HepG2 (cell line): ENCODE measurements around the gene CDHR5. TPM values are rescaled to one million over a fixed set of nuclear protein-coding genes. Genes with fewer than 3 reads are reported as not detected.

Experiments used
- ATF4 ChIP-seq, 2 experiments: fragments of 450-650 bp in 1 of 2; sonication (generic) in 1 of 2; formaldehyde crosslinking; IDR thresholded peaks; 2 replicates each; pipeline versions ENCODE4 v1.5.0 to v1.8.0; 2020 to 2022; ENCODE audit warnings: mild to moderate bottlenecking in 1 of 2, missing genetic modification reagents in 1 of 2
- CERS6 ChIP-seq: sonication (generic); formaldehyde crosslinking; IDR thresholded peaks from 2 replicates; pipeline ENCODE4 v1.5.0; 2020; ENCODE audit warnings: missing genetic modification reagents
- CREBL2 ChIP-seq: sonication (generic); formaldehyde crosslinking; IDR thresholded peaks from 2 replicates; pipeline ENCODE4 v1.8.1; 2023; ENCODE audit warnings: missing genetic modification reagents, mild to moderate bottlenecking, borderline replicate concordance
- FOXJ3 ChIP-seq: sonication (generic); formaldehyde crosslinking; IDR thresholded peaks from 2 replicates; pipeline ENCODE4 v1.4.0; 2020; ENCODE audit warnings: missing genetic modification reagents, mild to moderate bottlenecking, borderline replicate concordance
- GMEB1 ChIP-seq: sonication (generic); formaldehyde crosslinking; IDR thresholded peaks from 2 replicates; pipeline ENCODE4 v1.5.1; 2020; ENCODE audit warnings: missing genetic modification reagents, mild to moderate bottlenecking, borderline replicate concordance
- HMG20B ChIP-seq: conservative IDR thresholded peaks from 2 replicates; pipeline ENCODE4 v1.6.1; 2016; ENCODE audit warnings: missing genetic modification reagents, missing compliant biosample characterization
- HMGXB4 ChIP-seq, 2 experiments: sonication (generic) in 1 of 2; formaldehyde crosslinking in 1 of 2; IDR thresholded peaks; 2 replicates each; pipeline versions ENCODE4 v1.4.0 to v1.6.1; 2018 to 2020; ENCODE audit warnings: missing genetic modification reagents in 2 of 2, borderline replicate concordance in 1 of 2, low read depth in 1 of 2, mild to moderate bottlenecking in 1 of 2, missing biosample characterization in 1 of 2
- IRF9 ChIP-seq: sonication (generic); formaldehyde crosslinking; IDR thresholded peaks from 2 replicates; pipeline ENCODE4 v1.8.0; 2022; ENCODE audit warnings: missing genetic modification reagents, mild to moderate bottlenecking, borderline replicate concordance
- MAFG ChIP-seq: sonication (generic); formaldehyde crosslinking; IDR thresholded peaks from 2 replicates; pipeline ENCODE4 v1.5.1; 2020; ENCODE audit warnings: mild to moderate bottlenecking, missing genetic modification reagents
- MIER3 ChIP-seq: IDR thresholded peaks from 2 replicates; pipeline ENCODE4 v1.6.1; 2016; ENCODE audit warnings: missing compliant biosample characterization, borderline replicate concordance
- MNT ChIP-seq: fragments of 450-650 bp; IDR thresholded peaks from 2 replicates; pipeline ENCODE4 v1.6.1; 2016
- MYC ChIP-seq: sonication (generic); formaldehyde crosslinking; IDR thresholded peaks from 2 replicates; pipeline ENCODE4 v1.9.0; 2021; ENCODE audit warnings: missing genetic modification reagents, borderline replicate concordance
- RFX1 ChIP-seq: fragments of 450-650 bp; IDR thresholded peaks from 2 replicates; pipeline ENCODE4 v1.6.1; 2017
- SIX1 ChIP-seq: sonication (generic); formaldehyde crosslinking; IDR thresholded peaks from 2 replicates; pipeline ENCODE4 v1.4.0; 2020; ENCODE audit warnings: missing genetic modification reagents, borderline replicate concordance
- TBL1XR1 ChIP-seq: fragments of 150-350 bp; IDR thresholded peaks from 2 replicates; pipeline ENCODE4 v1.6.1; 2014; ENCODE audit warnings: borderline replicate concordance, low read length; ENCODE audit not compliant: partially characterized antibody
- ZNF160 ChIP-seq: sonication (generic); formaldehyde crosslinking; IDR thresholded peaks from 2 replicates; pipeline ENCODE4 v1.8.0; 2022; ENCODE audit warnings: mild to moderate bottlenecking, inconsistent platforms, missing genetic modification reagents
- ZNF317 ChIP-seq: sonication (generic); formaldehyde crosslinking; IDR thresholded peaks from 2 replicates; pipeline ENCODE4 v1.5.0; 2020; ENCODE audit warnings: mild to moderate bottlenecking, missing genetic modification reagents
- ZNF644 ChIP-seq: IDR thresholded peaks from 2 replicates; pipeline ENCODE4 v1.6.1; 2016; ENCODE audit warnings: low read depth
- ZSCAN29 ChIP-seq: sonication (generic); formaldehyde crosslinking; conservative IDR thresholded peaks from 2 replicates; pipeline ENCODE4 v1.4.0; 2020; ENCODE audit warnings: mild to moderate bottlenecking, missing genetic modification reagents
- polyA plus RNA-seq, 8 experiments: library from polyadenylated mRNA; depleted of rRNA in 3 of 8; stranded (reverse) in 7 of 8; unstranded in 1 of 8; fragments of >200 nt; fragmentation: Illumina TruSeq in 4 of 8; extraction: Trizol in 4 of 8; gene quantifications; 2 replicates each; pipeline versions ENCODE4 v1.2.1 to v1.2.3, GENCODE V29; 2011 to 2016; ENCODE audit warnings: low read depth in 4 of 8, missing spikeins in 1 of 8, mixed read lengths in 1 of 8; ENCODE audit not compliant: insufficient read depth in 1 of 8
- total RNA-seq, 5 experiments: library from RNA; depleted of rRNA; stranded (reverse); fragments of >200 nt; fragmentation: Illumina TruSeq; extraction: Trizol; gene quantifications; 2 replicates each; pipeline ENCODE4 v1.2.3, GENCODE V29; 2016; ENCODE audit warnings: low read depth in 1 of 5

Gene CDHR5
- total and polyA plus RNA-seq, 2 of the 13 experiments (the other 11 are each of a cell fraction or from before 2014, with no cell fraction given), result 0.46 to 0.71 TPM

- no peak for TF ChIP-seq TBL1XR1
- TF ChIP-seq IRF9 (CRISPR knock-in tag), result no peak
- TF ChIP-seq ZSCAN29 (CRISPR knock-in tag), result 0 out of 2 replicates have a peak, but pooled peaks have one; percentile 28
- no peak for TF ChIP-seq ZNF644 (CRISPR knock-in tag)
- no peak for TF ChIP-seq ATF4 (CRISPR knock-in tag; IDR thresholded peaks at IDR 0.05)
- TF ChIP-seq SIX1, result peak; percentile 58; the same call in 1 of the 2 replicates
- peak; percentile 56 for TF ChIP-seq MNT
- peak; percentile 77; the same call in 1 of the 2 replicates for TF ChIP-seq MYC (CRISPR knock-in tag)
- no peak for TF ChIP-seq ZNF317 (CRISPR knock-in tag)
- no peak for TF ChIP-seq CERS6 (CRISPR knock-in tag)
- no peak for TF ChIP-seq CREBL2
- no peak for TF ChIP-seq MIER3 (CRISPR knock-in tag)
- TF ChIP-seq ZNF160 (CRISPR knock-in tag), result no peak
- no peak for TF ChIP-seq HMGXB4 (CRISPR knock-in tag; IDR thresholded peaks at IDR 0.05; ENCODE audit: borderline replicate concordance in 1 of 2, low read depth in 1 of 2)
- TF ChIP-seq RFX1, result peak; percentile 64
- no peak for TF ChIP-seq HMG20B (CRISPR knock-in tag)
- no peak for TF ChIP-seq MAFG
- TF ChIP-seq FOXJ3 (CRISPR knock-in tag), result 0 out of 2 replicates have a peak, but pooled peaks have one; percentile 21
- no peak for TF ChIP-seq GMEB1 (CRISPR knock-in tag)
Observed at GRCh38 chr11:579830-580601, 44.7 kb downstream of the CDHR5 start (continued).
